HCT116 (cell line): ENCODE data around the gene CACNA1A. TPM values are rescaled to one million over a fixed set of nuclear protein-coding genes. Genes with fewer than 3 reads are reported as not detected.

ENCODE experiments used
- ATAC-seq: fragments of 200-7000 bp; cut with Tn5 transposase; 2 replicates; pipeline ENCODE4 v1.9.1; 2020; ENCODE audit warnings: mild to moderate bottlenecking, moderate library complexity
- BruUV-seq: library from RNA; stranded (reverse); fragments of 400-500 nt; replicated peaks from 2 replicates; lab custom pipeline; 2021; lab: Mats Ljungman, UMichigan
- CTCF ChIA-PET: fragments of 300-600 bp; sonication (Branson Sonifier 250); formaldehyde crosslinking; loops from one replicate; lab custom pipeline; 2021; ENCODE audit warnings: antibody characterized with exemption; lab: Charles Lee
- POLR2A ChIA-PET: fragments of 300-600, 350-600 bp; sonication (Branson Sonifier 250); formaldehyde crosslinking; loops from one replicate; lab custom pipeline; 2021; ENCODE audit warnings: antibody characterized with exemption; lab: Charles Lee
- RAD21 ChIA-PET, 2 experiments: fragments of 300-600 bp; sonication (Branson Sonifier 250); formaldehyde crosslinking; loops; one replicate each; lab custom pipeline; 2023; ENCODE audit warnings: low total read pairs in 2 of 2; ENCODE audit not compliant: uncharacterized antibody in 2 of 2, unreplicated experiment in 2 of 2, low non-redundant PET in 1 of 2; lab: Charles Lee
- DNase-seq: peaks from one replicate; pipeline ENCODE4 v3.0.0-alpha.2; 2010; ENCODE audit warnings: low read depth, low spot score
- H2AFZ ChIP-seq: fragments of 200-600 bp; shearing (Covaris generic), sonication (generic); 2 replicates; pipeline ENCODE4 v1.6.1; 2017; ENCODE audit warnings: low read depth, mixed run types, mixed read lengths, antibody characterized with exemption, low read length; ENCODE audit not compliant: poor library complexity, severe bottlenecking
- H3K27ac ChIP-seq: 2 replicates; pipeline ENCODE4 v1.5.1; 2012; ENCODE audit warnings: low read depth, low read length
- H3K27me3 ChIP-seq: fragments of 200-600 bp; sonication (generic); 2 replicates; pipeline ENCODE4 v1.6.1; 2016; ENCODE audit warnings: mixed run types, low read length, mixed read lengths; ENCODE audit not compliant: insufficient read depth
- H3K36me3 ChIP-seq, 2 experiments: fragments of 200-500 bp in 1 of 2; fragments of 200-600 bp in 1 of 2; sonication (Bioruptor generic) in 1 of 2; sonication (generic) in 1 of 2; 2 replicates each; pipeline versions ENCODE4 v1.5.1 to v1.6.1; 2014 to 2016; ENCODE audit warnings: low read length in 2 of 2, inconsistent platforms in 1 of 2, mixed read lengths in 1 of 2, mixed run types in 1 of 2; ENCODE audit not compliant: insufficient read depth in 2 of 2, control insufficient read depth in 1 of 2
- H3K4me1 ChIP-seq, 2 experiments: fragments of 200-600 bp in 1 of 2; sonication (generic) in 1 of 2; 2 replicates each; pipeline versions ENCODE4 v1.5.1 to v1.6.1; 2012 to 2017; ENCODE audit warnings: low read length in 2 of 2, inconsistent platforms in 1 of 2, mild to moderate bottlenecking in 1 of 2, mixed read lengths in 1 of 2, mixed run types in 1 of 2, moderate library complexity in 1 of 2; ENCODE audit not compliant: insufficient read depth in 2 of 2, control insufficient read depth in 1 of 2
- H3K4me2 ChIP-seq: fragments of 200-600 bp; sonication (generic); 2 replicates; pipeline ENCODE4 v1.6.1; 2017; ENCODE audit warnings: mixed run types, low read length, mixed read lengths
- H3K4me3 ChIP-seq, 2 experiments: fragments of 200-600 bp in 1 of 2; sonication (generic) in 1 of 2; replicated peaks in 1 of 2; 2 replicates each; pipeline ENCODE4 v1.5.1; 2011 to 2016; ENCODE audit warnings: low read length in 2 of 2, control low read depth in 1 of 2, low read depth in 1 of 2, mild to moderate bottlenecking in 1 of 2, mixed read lengths in 1 of 2, mixed run types in 1 of 2
- H3K79me2 ChIP-seq: fragments of 200-600 bp; sonication (generic); 2 replicates; pipeline ENCODE4 v1.6.1; 2017; ENCODE audit warnings: mild to moderate bottlenecking, mixed run types, low read length, moderate library complexity, mixed read lengths; ENCODE audit not compliant: insufficient read depth
- H3K9ac ChIP-seq: fragments of 200-600 bp; sonication (generic); 2 replicates; pipeline ENCODE4 v1.6.1; 2016; ENCODE audit warnings: low read length, mixed read lengths
- H3K9me2 ChIP-seq: fragments of 200-600 bp; sonication (generic), shearing (Covaris generic); 2 replicates; pipeline ENCODE4 v1.6.1; 2017; ENCODE audit warnings: mixed run types, mild to moderate bottlenecking, moderate library complexity; ENCODE audit not compliant: insufficient read depth
- H3K9me3 ChIP-seq, 2 experiments: fragments of 200-500 bp in 1 of 2; fragments of 200-600 bp in 1 of 2; sonication (Bioruptor generic) in 1 of 2; sonication (generic) in 1 of 2; 2 replicates each; pipeline ENCODE4 v1.6.1; 2014 to 2017; ENCODE audit warnings: low read length in 2 of 2, mixed read lengths in 2 of 2, inconsistent platforms in 1 of 2, low read depth in 1 of 2, mild to moderate bottlenecking in 1 of 2, mixed run types in 1 of 2, moderate library complexity in 1 of 2; ENCODE audit not compliant: control insufficient read depth in 1 of 2, insufficient read depth in 1 of 2
- H4K20me1 ChIP-seq: fragments of 200-600 bp; sonication (generic), shearing (Covaris generic); 2 replicates; pipeline ENCODE4 v1.6.1; 2017; ENCODE audit warnings: mixed run types, mild to moderate bottlenecking, moderate library complexity; ENCODE audit not compliant: insufficient read depth
- CBX3 ChIP-seq: IDR thresholded peaks from 2 replicates; pipeline ENCODE4 v1.6.1; 2012; ENCODE audit warnings: low read depth
- EGR1 ChIP-seq: IDR thresholded peaks from 2 replicates; pipeline ENCODE4 v1.6.1; 2012; ENCODE audit warnings: low read depth
- ELF1 ChIP-seq: IDR thresholded peaks from 2 replicates; pipeline ENCODE4 v1.6.1; 2012; ENCODE audit warnings: low read depth, borderline replicate concordance
- EZH2 ChIP-seq: fragments of 200-600 bp; sonication (generic); IDR thresholded peaks from 2 replicates; pipeline ENCODE4 v1.6.1; 2017; ENCODE audit warnings: antibody characterized with exemption, mixed run types
- FOSL1 ChIP-seq: IDR thresholded peaks from 2 replicates; pipeline ENCODE4 v1.6.1; 2012; ENCODE audit warnings: low read depth
- JUND ChIP-seq: IDR thresholded peaks from 2 replicates; pipeline ENCODE4 v1.6.1; 2012
- POLR2A ChIP-seq: IDR thresholded peaks from 2 replicates; pipeline ENCODE4 v1.7.0; 2011; ENCODE audit warnings: borderline replicate concordance; ENCODE audit not compliant: insufficient read depth, insufficient read length; ENCODE audit errors: extremely low read depth
- POLR2AphosphoS5 ChIP-seq: IDR thresholded peaks from 2 replicates; pipeline ENCODE4 v1.6.1; 2011; ENCODE audit warnings: mild to moderate bottlenecking, low read depth, low read length, moderate library complexity
- RAD21 ChIP-seq: IDR thresholded peaks from 2 replicates; pipeline ENCODE4 v1.6.1; 2012; ENCODE audit warnings: low read depth, mild to moderate bottlenecking
- SIN3A ChIP-seq: IDR thresholded peaks from 2 replicates; pipeline ENCODE4 v1.6.1; 2012; ENCODE audit warnings: low read depth
- SP1 ChIP-seq: IDR thresholded peaks from 2 replicates; pipeline ENCODE4 v1.6.1; 2012; ENCODE audit warnings: low read depth
- SRF ChIP-seq: IDR thresholded peaks from 2 replicates; pipeline ENCODE4 v1.6.1; 2012; ENCODE audit warnings: low read depth
- TCF7L2 ChIP-seq: IDR thresholded peaks from 2 replicates; pipeline ENCODE4 v1.7.0; 2011; ENCODE audit warnings: borderline replicate concordance, inconsistent platforms; ENCODE audit not compliant: insufficient read depth, insufficient read length; ENCODE audit errors: extremely low read depth
- YY1 ChIP-seq: IDR thresholded peaks from 2 replicates; pipeline ENCODE4 v1.6.1; 2011; ENCODE audit warnings: low read length, low read depth, moderate library complexity, mild to moderate bottlenecking; ENCODE audit not compliant: insufficient replicate concordance; ENCODE audit errors: extremely low read depth
- ZNF274 ChIP-seq: fragments of 200-500 bp; sonication (Bioruptor generic); IDR thresholded peaks from 2 replicates; pipeline ENCODE4 v1.6.1; 2014; ENCODE audit warnings: mild to moderate bottlenecking, low read depth, low read length, inconsistent platforms
- intact Hi-C: fragments of 100-400 bp; cut with micrococcal nuclease; formaldehyde crosslinking; loops from 2 replicates; pipeline ENCODE4 v1.10.0; 2022
- total RNA-seq: library from RNA; stranded (reverse); gene quantifications from one replicate; pipeline ENCODE4 v1.2.1, GENCODE V29; 2021; ENCODE audit not compliant: unreplicated experiment
- TF ChIP-seq, protein P1 (sequence below): IDR thresholded peaks from 2 replicates; pipeline ENCODE4 v1.6.1; 2011; ENCODE audit warnings: mild to moderate bottlenecking, low read length, moderate library complexity; ENCODE audit not compliant: insufficient replicate concordance; ENCODE audit errors: extremely low read depth

CACNA1A gene
- total RNA-seq, 1 experiment from 2014 or later: 7.5 TPM

GRCh38 chr19:13303381-13304129, 202.7 kb downstream of the CACNA1A start:
- CTCF ChIA-PET: interaction anchor here (1.2 kb wide), 1 partner anchor 26 kb away, joined by 3 read pairs; no protein-coding TSS in a partner anchor

DNA sequence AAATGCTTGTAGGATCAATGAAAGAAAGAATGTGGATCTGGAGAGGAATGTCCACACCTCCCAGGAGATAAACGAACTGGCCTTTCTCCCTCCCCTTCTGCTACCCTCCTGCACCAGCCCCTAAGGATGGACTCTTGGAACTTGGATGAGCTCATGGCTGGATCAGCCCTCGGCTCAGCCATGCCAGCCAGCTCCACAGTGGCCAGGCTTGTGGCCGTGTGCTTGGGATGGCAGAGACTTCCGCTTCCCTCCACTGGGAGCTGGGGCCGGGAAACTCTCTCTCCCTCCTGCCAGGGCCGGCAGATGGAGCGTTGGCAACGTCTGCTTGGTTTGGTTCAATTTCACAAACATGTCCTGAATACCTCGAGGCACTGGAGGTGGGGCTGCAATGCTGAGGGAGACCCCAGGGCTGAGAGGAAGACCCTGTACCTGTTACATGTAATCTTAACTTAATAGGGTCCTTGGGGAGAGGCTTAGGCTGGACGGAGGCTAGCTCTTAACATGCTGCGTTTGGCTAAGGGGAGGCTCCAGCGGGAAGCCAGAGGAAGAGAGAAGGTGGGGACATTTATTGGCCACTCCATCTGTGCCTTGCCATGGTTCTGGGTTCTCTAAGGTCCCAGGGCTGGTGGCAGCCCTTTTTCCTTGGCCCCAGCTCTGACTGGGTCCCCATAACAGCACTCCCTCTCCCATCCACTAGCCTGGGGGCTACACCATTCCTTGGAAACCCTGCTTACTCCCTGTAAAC, 203.6 kb downstream of the CACNA1A start:
- no peak overlapping the region for H2AFZ ChIP-seq
- intact Hi-C loops: loop anchor here (2.0 kb wide), 1 partner anchor 52 kb away; no protein-coding TSS in a partner anchor
- ChIA-PET CTCF (interaction anchor here (1.2 kb wide), 1 partner anchor 25 kb away, joined by 3 read pairs; no protein-coding TSS in a partner anchor), POLR2A (interaction anchor here (0.6 kb wide), 1 partner anchor 22 kb away, joined by 5 read pairs; no protein-coding TSS in a partner anchor), RAD21 (no interaction called here)
- BruUV-seq: no TSS peak
- H3K9ac ChIP-seq: no peak overlapping the region
- H3K27ac ChIP-seq: no peak overlapping the region
- no peak overlapping the region for H3K4me2 ChIP-seq
- H3K9me3 ChIP-seq: no peaks in the 10 kb centered on the region
- no peaks in the 10 kb centered on the region for H3K9me2 ChIP-seq
- no peaks in the 10 kb centered on the region for H3K27me3 ChIP-seq
- peaks cover 0 to 6% of the 10 kb centered on the region in 2 experiments; a peak in 1 of 4 replicates for H3K4me1 ChIP-seq
- no peaks in the 10 kb centered on the region for H3K36me3 ChIP-seq
- H3K79me2 ChIP-seq: no peaks in the 10 kb centered on the region
- DNase-seq (no peak), ATAC-seq (peak; percentile 50)
- no peaks in the 10 kb centered on the region for H4K20me1 ChIP-seq
- H3K4me3 ChIP-seq: no peak overlapping the region
- no peak for TF ChIP-seq FOSL1
- TF ChIP-seq EGR1: no peak
- TF ChIP-seq ELF1: no peak
- no peak for TF ChIP-seq POLR2AphosphoS5
- no peak for TF ChIP-seq SRF
- TF ChIP-seq TCF7L2: no peak
- TF ChIP-seq EZH2: no peak
- no peak for TF ChIP-seq ZNF274
- TF ChIP-seq CBX3: no peak
- no peak for TF ChIP-seq SP1
- TF ChIP-seq, protein P1, sequence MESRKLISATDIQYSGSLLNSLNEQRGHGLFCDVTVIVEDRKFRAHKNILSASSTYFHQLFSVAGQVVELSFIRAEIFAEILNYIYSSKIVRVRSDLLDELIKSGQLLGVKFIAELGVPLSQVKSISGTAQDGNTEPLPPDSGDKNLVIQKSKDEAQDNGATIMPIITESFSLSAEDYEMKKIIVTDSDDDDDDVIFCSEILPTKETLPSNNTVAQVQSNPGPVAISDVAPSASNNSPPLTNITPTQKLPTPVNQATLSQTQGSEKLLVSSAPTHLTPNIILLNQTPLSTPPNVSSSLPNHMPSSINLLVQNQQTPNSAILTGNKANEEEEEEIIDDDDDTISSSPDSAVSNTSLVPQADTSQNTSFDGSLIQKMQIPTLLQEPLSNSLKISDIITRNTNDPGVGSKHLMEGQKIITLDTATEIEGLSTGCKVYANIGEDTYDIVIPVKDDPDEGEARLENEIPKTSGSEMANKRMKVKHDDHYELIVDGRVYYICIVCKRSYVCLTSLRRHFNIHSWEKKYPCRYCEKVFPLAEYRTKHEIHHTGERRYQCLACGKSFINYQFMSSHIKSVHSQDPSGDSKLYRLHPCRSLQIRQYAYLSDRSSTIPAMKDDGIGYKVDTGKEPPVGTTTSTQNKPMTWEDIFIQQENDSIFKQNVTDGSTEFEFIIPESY: no peak
- TF ChIP-seq JUND: no peak

More at GRCh38 chr19:13303381-13304129, 202.7 kb downstream of the CACNA1A start:
- no peak for TF ChIP-seq TCF7L2
- TF ChIP-seq EGR1: no peak
- TF ChIP-seq POLR2AphosphoS5: no peak
- no peak for TF ChIP-seq SRF
- no peak for TF ChIP-seq YY1
- no peak for TF ChIP-seq EZH2
- no peak for TF ChIP-seq FOSL1
- no peak for TF ChIP-seq SIN3A
- no peak for TF ChIP-seq ELF1
- TF ChIP-seq POLR2A: no peak
- no peak for TF ChIP-seq RAD21
- BruUV-seq: no TSS peak
- intact Hi-C loops: loop anchor here (2.0 kb wide), 1 partner anchor 51 kb away; no protein-coding TSS in a partner anchor
- no peak overlapping the region for H3K27ac ChIP-seq
- H3K9me3 ChIP-seq: no peaks in the 10 kb centered on the region
- peaks cover 0 to 6% of the 10 kb centered on the region in 2 experiments; a peak in 1 of 4 replicates for H3K4me1 ChIP-seq
- H3K79me2 ChIP-seq: no peaks in the 10 kb centered on the region
- no peak overlapping the region for H3K9ac ChIP-seq
- no peak overlapping the region for H2AFZ ChIP-seq
- no peaks in the 10 kb centered on the region for H4K20me1 ChIP-seq
- H3K4me2 ChIP-seq: no peak overlapping the region
- no peak for ATAC-seq
- DNase-seq: no peak
- no peaks in the 10 kb centered on the region for H3K9me2 ChIP-seq
- no peaks in the 10 kb centered on the region for H3K27me3 ChIP-seq
- H3K4me3 ChIP-seq: no peak overlapping the region
- POLR2A ChIA-PET: no interaction called here
- H3K36me3 ChIP-seq: no peaks in the 10 kb centered on the region
- RAD21 ChIA-PET: no interaction called here
